Stomach (tissue), 9 donors: ENCODE measurements around the gene CBLC. TPM values are rescaled to one million over a fixed set of nuclear protein-coding genes. Genes with fewer than 3 reads are reported as not detected.

Experiments used
- DNase-seq, 2 donors: peaks; one replicate each; pipeline versions ENCODE4 v3.0.0 to v3.0.0-alpha.2; 2013 to 2019
- H3K27ac ChIP-seq, 5 donors: fragments of 200-600 bp in 4 of 5; sonication (generic) in 4 of 5; one replicate each; pipeline ENCODE4 v1.5.1; 2013 to 2019; ENCODE audit warnings: mild to moderate bottlenecking in 1 of 5, moderate library complexity in 1 of 5
- H3K27me3 ChIP-seq, 3 donors: fragments of 200-600 bp; sonication (generic); one replicate each; pipeline ENCODE4 v1.5.1; 2017 to 2019; ENCODE audit warnings: mixed run types in 1 of 3
- H3K36me3 ChIP-seq, 4 donors: fragments of 200-600 bp; sonication (generic); 1 replicate in 3 of 4; 2 replicates in 1 of 4; pipeline ENCODE4 v1.5.1; 2016 to 2019
- H3K4me1 ChIP-seq, 4 donors: fragments of 200-600 bp; sonication (generic); one replicate each; pipeline ENCODE4 v1.5.1; 2016 to 2019
- H3K4me3 ChIP-seq, 4 donors: fragments of 200-600 bp; sonication (generic) in 3 of 4; one replicate each; pipeline ENCODE4 v1.5.1; 2016 to 2019; ENCODE audit warnings: mild to moderate bottlenecking in 1 of 4
- H3K9me3 ChIP-seq, 4 donors: fragments of 200-600 bp; sonication (generic); one replicate each; pipeline ENCODE4 v1.5.1; 2016 to 2019
- EP300 ChIP-seq: sonication (generic); formaldehyde crosslinking; IDR thresholded peaks from one replicate; pipeline ENCODE4 v1.6.1; 2017; ENCODE audit warnings: antibody characterized with exemption
- POLR2A ChIP-seq, 4 donors: fragments of 450-650 bp; IDR thresholded peaks; one replicate each; pipeline ENCODE4 v1.6.1; 2016; ENCODE audit warnings: antibody characterized with exemption in 4 of 4, control low read depth in 2 of 4, mild to moderate bottlenecking in 1 of 4, moderate library complexity in 1 of 4
- POLR2AphosphoS5 ChIP-seq, 3 donors: sonication (generic); formaldehyde crosslinking; IDR thresholded peaks; one replicate each; pipeline ENCODE4 v1.6.1; 2016; ENCODE audit warnings: antibody characterized with exemption in 3 of 3
- WGBS, 5 donors: extraction: QIAGEN DNeasy Blood & Tissue Kit in 3 of 5; methylation state at CpG; one replicate each; pipeline versions ENCODE4 v1.1.5 to v1.1.7; 2013 to 2018; 5-methylcytosine and 5-hydroxymethylcytosine counted together
- intact Hi-C: fragments of 100-400 bp; cut with DNase I; formaldehyde crosslinking; loops from one replicate; pipeline ENCODE4 v1.15.1; 2023; ENCODE audit warnings: low total_unique reads
- polyA plus RNA-seq, 3 donors: library from polyadenylated mRNA; stranded (reverse); fragments of 200-250 nt; gene quantifications; one replicate each; pipeline ENCODE4 v1.2.3, GENCODE V29; 2013
- total RNA-seq, 5 donors: library from RNA; depleted of rRNA; stranded (reverse); fragments of >200 nt; gene quantifications; one replicate each; pipeline versions ENCODE4 v1.1.0 to v1.2.3, GENCODE V29; 2014 to 2016
- TF ChIP-seq, protein P1 (sequence below), 7 experiments: fragments of 450-650 bp in 4 of 7; fragments of 200-600 bp in 3 of 7; sonication (generic) in 3 of 7; IDR thresholded peaks; one replicate each; pipeline ENCODE4 v1.5.1; 2016 to 2019; ENCODE audit warnings: antibody characterized with exemption in 7 of 7, control low read depth in 2 of 7, mild to moderate bottlenecking in 1 of 7
- donor health status: healthy with polysubstance abuse.
- donor health status: Bipolar disorder and iron deficiency.
- donor health status: healthy.

The CBLC gene
- total and polyA plus RNA-seq, 8 donors: 13.2 to 178 (median 42.8) TPM

DNA sequence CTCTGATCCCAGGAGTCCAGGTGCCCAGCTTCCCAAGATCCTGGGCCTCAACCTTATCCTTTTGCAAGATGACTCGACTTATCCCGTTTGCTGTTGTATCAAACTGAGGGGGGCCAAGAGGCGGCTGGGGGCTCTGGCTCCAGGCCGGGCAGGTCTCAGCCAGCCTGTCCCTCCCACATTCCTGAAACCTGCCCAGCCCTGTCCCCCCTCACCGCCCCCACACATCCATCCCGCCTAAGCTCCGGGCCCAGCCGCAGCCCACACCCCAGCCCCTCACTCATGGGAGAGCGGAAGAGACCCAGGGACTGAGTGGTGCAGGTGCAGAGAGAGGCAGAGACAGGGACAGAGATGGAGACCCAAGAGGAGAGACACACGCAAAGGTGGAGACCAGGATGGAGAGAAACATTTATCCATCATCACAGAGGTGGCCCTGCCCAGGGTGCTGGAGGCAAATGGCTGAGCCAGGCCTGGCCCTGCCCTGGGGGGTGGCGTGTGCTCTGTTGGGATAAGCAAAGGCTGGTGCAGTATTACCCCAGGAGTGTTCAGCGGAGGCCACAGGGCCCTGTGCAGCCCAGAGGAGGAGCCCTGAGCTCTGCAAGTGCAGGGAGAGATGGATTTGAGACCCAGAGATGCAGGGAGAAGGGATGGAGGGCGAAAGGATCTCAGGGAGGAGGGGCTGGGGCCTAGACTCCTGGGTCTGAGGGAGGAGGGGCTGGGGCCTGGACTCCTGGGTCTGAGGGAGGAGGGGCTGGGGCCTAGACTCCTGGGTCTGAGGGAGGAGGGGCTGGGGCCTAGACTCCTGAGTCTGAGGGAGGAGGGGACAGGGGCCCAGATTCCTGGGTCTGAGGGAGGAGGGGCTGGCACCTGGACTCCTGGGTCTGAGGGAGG is 32.8 kb downstream of the CBLC start:
- peaks cover 0 to 10% (median 0%) of the 10 kb centered on the region in 3 donors for H3K27me3 ChIP-seq
- H3K4me1 ChIP-seq: peaks cover 24 to 44% (median 33%) of the 10 kb centered on the region in 4 donors
- 62 to 76% (median 71%) methylated on average over 13 of the region's 13 CpGs for WGBS, 5 donors
- peaks cover 0 to 29% (median 24%) of the 10 kb centered on the region in 4 donors for H3K36me3 ChIP-seq
- H3K27ac ChIP-seq: peak overlapping the region in 1 of 5 donors; percentile 81
- peak overlapping the region; percentile 55 to 66 (median 57) for H3K4me3 ChIP-seq
- TF ChIP-seq EP300 (no peak), POLR2A (IDR thresholded peaks at IDR 0.05) (no peak), POLR2AphosphoS5 (IDR thresholded peaks at IDR 0.05) (no peak)
- TF ChIP-seq, protein P1, sequence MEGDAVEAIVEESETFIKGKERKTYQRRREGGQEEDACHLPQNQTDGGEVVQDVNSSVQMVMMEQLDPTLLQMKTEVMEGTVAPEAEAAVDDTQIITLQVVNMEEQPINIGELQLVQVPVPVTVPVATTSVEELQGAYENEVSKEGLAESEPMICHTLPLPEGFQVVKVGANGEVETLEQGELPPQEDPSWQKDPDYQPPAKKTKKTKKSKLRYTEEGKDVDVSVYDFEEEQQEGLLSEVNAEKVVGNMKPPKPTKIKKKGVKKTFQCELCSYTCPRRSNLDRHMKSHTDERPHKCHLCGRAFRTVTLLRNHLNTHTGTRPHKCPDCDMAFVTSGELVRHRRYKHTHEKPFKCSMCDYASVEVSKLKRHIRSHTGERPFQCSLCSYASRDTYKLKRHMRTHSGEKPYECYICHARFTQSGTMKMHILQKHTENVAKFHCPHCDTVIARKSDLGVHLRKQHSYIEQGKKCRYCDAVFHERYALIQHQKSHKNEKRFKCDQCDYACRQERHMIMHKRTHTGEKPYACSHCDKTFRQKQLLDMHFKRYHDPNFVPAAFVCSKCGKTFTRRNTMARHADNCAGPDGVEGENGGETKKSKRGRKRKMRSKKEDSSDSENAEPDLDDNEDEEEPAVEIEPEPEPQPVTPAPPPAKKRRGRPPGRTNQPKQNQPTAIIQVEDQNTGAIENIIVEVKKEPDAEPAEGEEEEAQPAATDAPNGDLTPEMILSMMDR (IDR thresholded peaks at IDR 0.05): no peak
- DNase-seq: no peak
- no peaks in the 10 kb centered on the region for H3K9me3 ChIP-seq
- intact Hi-C loops: no loop called here

DNA sequence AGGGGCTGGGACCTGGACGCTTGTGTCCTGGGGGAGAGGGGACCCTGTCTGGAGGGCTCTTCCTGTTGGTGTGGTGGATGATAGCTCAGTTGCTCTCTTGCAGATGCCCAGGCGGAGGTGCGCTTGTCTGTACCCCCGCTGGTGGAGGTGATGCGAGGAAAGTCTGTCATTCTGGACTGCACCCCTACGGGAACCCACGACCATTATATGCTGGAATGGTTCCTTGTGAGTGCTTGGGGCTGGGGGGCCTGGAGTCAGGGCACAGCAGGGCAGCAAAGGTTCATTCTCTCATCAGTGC is 33.4 kb downstream of the CBLC start:
- no peak overlapping the region for H3K4me3 ChIP-seq
- TF ChIP-seq EP300: no peak
- TF ChIP-seq POLR2A (IDR thresholded peaks at IDR 0.05): no peak
- TF ChIP-seq, protein P1 (IDR thresholded peaks at IDR 0.05): no peak
- no peak for TF ChIP-seq POLR2AphosphoS5 (IDR thresholded peaks at IDR 0.05)
- no peak overlapping the region for H3K27ac ChIP-seq
- WGBS, 5 donors: 80 to 94% (median 92%) methylated on average over 3 to 7 of the region's 7 CpGs
- intact Hi-C loops: no loop called here
- H3K36me3 ChIP-seq: peaks cover 0 to 35% (median 24%) of the 10 kb centered on the region in 4 donors
- DNase-seq: no peak
- H3K27me3 ChIP-seq: peaks cover 0 to 10% (median 0%) of the 10 kb centered on the region in 3 donors
- no peaks in the 10 kb centered on the region for H3K9me3 ChIP-seq
- peaks cover 24 to 44% (median 33%) of the 10 kb centered on the region in 4 donors for H3K4me1 ChIP-seq

DNA sequence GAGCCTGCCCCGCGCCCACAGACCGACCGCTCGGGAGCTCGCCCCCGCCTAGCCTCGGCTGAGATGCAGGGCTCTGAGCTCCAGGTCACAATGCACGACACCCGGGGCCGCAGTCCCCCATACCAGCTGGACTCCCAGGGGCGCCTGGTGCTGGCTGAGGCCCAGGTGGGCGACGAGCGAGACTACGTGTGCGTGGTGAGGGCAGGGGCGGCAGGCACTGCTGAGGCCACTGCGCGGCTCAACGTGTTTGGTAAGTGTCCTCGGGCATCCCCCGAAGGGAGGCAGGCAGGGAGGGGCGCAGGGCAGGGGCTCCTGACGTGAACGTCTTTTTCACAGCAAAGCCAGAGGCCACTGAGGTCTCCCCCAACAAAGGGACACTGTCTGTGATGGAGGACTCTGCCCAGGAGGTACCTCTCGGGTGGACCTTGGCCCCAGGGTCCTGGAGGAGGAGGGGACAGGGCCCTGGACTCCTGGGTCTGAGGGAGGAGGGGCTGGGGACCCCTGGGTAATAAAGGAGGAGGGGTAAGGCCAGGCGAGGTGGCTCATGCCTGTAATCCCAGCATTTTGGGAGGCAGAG is 34.5 kb downstream of the CBLC start:
- Histone ChIP-seq H3K9me3 (no peaks in the 10 kb centered on the region), H3K4me3 (no peak overlapping the region), H3K27me3 (peaks cover 0 to 10% (median 0%) of the 10 kb centered on the region in 3 donors), H3K4me1 (peaks cover 21 to 39% (median 31%) of the 10 kb centered on the region in 4 donors), H3K27ac (no peak overlapping the region), H3K36me3 (peaks cover 0 to 36% (median 24%) of the 10 kb centered on the region in 4 donors)
- no peak for TF ChIP-seq POLR2A (IDR thresholded peaks at IDR 0.05)
- intact Hi-C loops: no loop called here
- WGBS, 5 donors: 85 to 93% (median 88%) methylated on average over 23 to 28 of the region's 28 CpGs
- no peak for DNase-seq

DNA sequence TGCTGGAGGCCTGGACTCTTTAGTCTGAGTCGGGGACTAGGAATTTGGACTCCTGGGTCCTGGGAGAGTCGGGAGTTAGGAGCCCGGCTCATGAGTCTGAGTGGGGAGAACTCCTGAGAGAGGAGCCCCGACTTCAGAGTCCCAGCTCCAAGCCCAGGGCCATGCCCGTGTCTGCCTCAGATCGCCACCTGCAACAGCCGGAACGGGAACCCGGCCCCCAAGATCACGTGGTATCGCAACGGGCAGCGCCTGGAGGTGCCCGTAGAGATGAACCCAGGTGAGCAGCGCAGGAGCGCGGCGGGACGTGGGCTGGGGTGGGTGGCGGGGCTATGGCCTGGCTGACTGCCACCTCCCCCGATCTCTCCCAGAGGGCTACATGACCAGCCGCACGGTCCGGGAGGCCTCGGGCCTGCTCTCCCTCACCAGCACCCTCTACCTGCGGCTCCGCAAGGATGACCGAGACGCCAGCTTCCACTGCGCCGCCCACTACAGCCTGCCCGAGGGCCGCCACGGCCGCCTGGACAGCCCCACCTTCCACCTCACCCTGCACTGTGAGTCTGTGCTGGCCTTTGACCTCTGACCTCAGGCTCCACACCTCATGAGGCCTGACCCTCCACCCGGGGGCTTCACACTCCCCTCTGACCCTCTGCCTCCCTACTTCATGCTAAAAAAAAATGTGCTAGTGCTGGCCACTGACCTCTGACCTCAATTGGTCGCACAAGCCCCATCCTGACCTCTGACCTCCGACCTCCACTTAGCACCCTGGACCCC is 35.6 kb downstream of the CBLC start:
- WGBS, 5 donors: 85 to 91% (median 87%) methylated on average over 17 to 38 of the region's 38 CpGs
- no peak overlapping the region for H3K27ac ChIP-seq
- DNase-seq: no peak
- peaks cover 0 to 36% (median 24%) of the 10 kb centered on the region in 4 donors for H3K36me3 ChIP-seq
- H3K4me3 ChIP-seq: no peak overlapping the region
- H3K9me3 ChIP-seq: no peaks in the 10 kb centered on the region
- intact Hi-C loops: no loop called here
- no peak for TF ChIP-seq EP300
- TF ChIP-seq, protein P1 (IDR thresholded peaks at IDR 0.05): no peak
- no peak for TF ChIP-seq POLR2A (IDR thresholded peaks at IDR 0.05)
- TF ChIP-seq POLR2AphosphoS5 (IDR thresholded peaks at IDR 0.05): no peak
- peaks cover 11 to 29% (median 22%) of the 10 kb centered on the region in 4 donors for H3K4me1 ChIP-seq
- peaks cover 0 to 10% (median 0%) of the 10 kb centered on the region in 3 donors for H3K27me3 ChIP-seq
